Smooth muscle cell (in vitro differentiated cells): ENCODE results near the gene CD226. TPM values are rescaled to one million over a fixed set of nuclear protein-coding genes. Genes with fewer than 3 reads are reported as not detected.

Source experiments
- DNase-seq: peaks from one replicate; lab custom pipeline; 2025; ENCODE audit not compliant: unreplicated experiment; lab: John Stamatoyannopoulos, UW
- H2AFZ ChIP-seq: fragments of 200-600 bp; sonication (generic); 2 replicates; pipeline ENCODE4 v1.6.0; 2016; ENCODE audit warnings: antibody characterized with exemption, low read depth, mild to moderate bottlenecking
- H3F3A ChIP-seq: fragments of 200-600 bp; sonication (generic); 2 replicates; pipeline ENCODE4 v1.6.0; 2017; ENCODE audit warnings: antibody characterized with exemption, low read depth
- H3K27ac ChIP-seq: fragments of 200-600 bp; sonication (generic); 2 replicates; pipeline ENCODE4 v1.5.1; 2016; ENCODE audit warnings: low read depth, mild to moderate bottlenecking
- H3K27me3 ChIP-seq: fragments of 200-600 bp; sonication (generic); 2 replicates; pipeline ENCODE4 v1.6.1; 2016; ENCODE audit warnings: low read depth, mild to moderate bottlenecking
- H3K36me3 ChIP-seq: fragments of 200-600 bp; sonication (generic); 2 replicates; pipeline ENCODE4 v1.5.1; 2016; ENCODE audit warnings: low read depth
- H3K4me1 ChIP-seq: fragments of 200-600 bp; sonication (generic); 2 replicates; pipeline ENCODE4 v1.5.1; 2016; ENCODE audit warnings: low read depth
- H3K4me2 ChIP-seq: fragments of 200-600 bp; sonication (generic); 2 replicates; pipeline ENCODE4 v1.6.0; 2016; ENCODE audit warnings: mild to moderate bottlenecking
- H3K4me3 ChIP-seq: fragments of 200-600 bp; sonication (generic); 2 replicates; pipeline ENCODE4 v1.5.1; 2016; ENCODE audit warnings: mild to moderate bottlenecking
- H3K79me2 ChIP-seq: fragments of 200-600 bp; sonication (generic); 2 replicates; pipeline ENCODE4 v1.6.0; 2016; ENCODE audit warnings: low read depth, mild to moderate bottlenecking
- H3K9ac ChIP-seq: fragments of 200-600 bp; sonication (generic); 2 replicates; pipeline ENCODE4 v1.6.0; 2016; ENCODE audit warnings: low read depth
- H3K9me3 ChIP-seq: fragments of 200-600 bp; sonication (generic); replicated peaks from 2 replicates; pipeline ENCODE4 v1.5.1; 2016; ENCODE audit warnings: low read depth
- H4K20me1 ChIP-seq: fragments of 200-600 bp; sonication (generic); 2 replicates; pipeline ENCODE4 v1.6.0; 2016; ENCODE audit warnings: low read depth
- CTCF ChIP-seq: fragments of 200-600 bp; sonication (generic); IDR thresholded peaks from 2 replicates; pipeline ENCODE4 v1.5.1; 2017; ENCODE audit warnings: borderline replicate concordance, mild to moderate bottlenecking, antibody characterized with exemption; ENCODE audit not compliant: insufficient read depth, poor library complexity, severe bottlenecking
- WGBS: methylation state at CpG from one replicate; pipeline ENCODE4 v1.1.7; 2016; ENCODE audit warnings: low lambda C conversion rate; 5-methylcytosine and 5-hydroxymethylcytosine counted together
- polyA plus RNA-seq: library from polyadenylated mRNA; unstranded; fragments of >200 nt; fragmentation: Nextera tagmentation; extraction: Ambion mirVana; gene quantifications from 2 replicates; pipeline ENCODE4 v1.2.1, GENCODE V29; 2016
- total RNA-seq: library from RNA; depleted of rRNA; stranded (reverse); fragments of >200 nt; gene quantifications from 2 replicates; pipeline ENCODE4 v1.2.3, GENCODE V29; 2014

Gene CD226
- total and polyA plus RNA-seq, 2 experiments from 2014 or later = 0.02 to 0.36 TPM

GRCh38 chr18:69820538-69820937 lies 127.1 kb downstream of the CD226 start:
- Histone ChIP-seq H3K36me3 (no peaks in the 10 kb centered on the region), H3K27me3 (no peaks in the 10 kb centered on the region), H3K79me2 (no peaks in the 10 kb centered on the region), H3F3A (no peaks in the 10 kb centered on the region), H4K20me1 (no peaks in the 10 kb centered on the region), H3K4me1 (no peaks in the 10 kb centered on the region), H3K9me3 (no peaks in the 10 kb centered on the region), H3K27ac (no peak overlapping the region), H3K4me2 (no peak overlapping the region), H3K4me3 (no peak overlapping the region), H3K9ac (no peak overlapping the region), H2AFZ (no peak overlapping the region)
- DNase-seq = no peak
- TF ChIP-seq CTCF = no peak
- WGBS = 97% methylated on average over 4 of the region's 4 CpGs

- Histone ChIP-seq H3K36me3 (no peaks in the 10 kb centered on the region), H3K79me2 (no peaks in the 10 kb centered on the region)
- WGBS = 52% methylated on average over 2 of the region's 2 CpGs
Observed at GRCh38 chr18:69819460-69819859, 128.2 kb downstream of the CD226 start.

GRCh38 chr18:69817335-69817940 lies 130.2 kb downstream of the CD226 start:
- Histone ChIP-seq H3K9me3 (no peaks in the 10 kb centered on the region), H3K9ac (no peak overlapping the region), H3F3A (no peaks in the 10 kb centered on the region), H2AFZ (no peak overlapping the region), H3K4me1 (no peaks in the 10 kb centered on the region), H3K27ac (no peak overlapping the region), H3K79me2 (no peaks in the 10 kb centered on the region), H4K20me1 (no peaks in the 10 kb centered on the region), H3K36me3 (no peaks in the 10 kb centered on the region), H3K4me3 (no peak overlapping the region), H3K27me3 (no peaks in the 10 kb centered on the region), H3K4me2 (no peak overlapping the region)
- no peak for TF ChIP-seq CTCF
- no peak for DNase-seq
- 37% methylated on average over 5 of the region's 5 CpGs for WGBS

More at GRCh38 chr18:69819460-69819859, 128.2 kb downstream of the CD226 start:
- Histone ChIP-seq H3K27ac (no peak overlapping the region), H3K4me1 (no peaks in the 10 kb centered on the region), H3K9me3 (no peaks in the 10 kb centered on the region), H3K9ac (no peak overlapping the region), H3K4me2 (no peak overlapping the region), H3K4me3 (no peak overlapping the region), H3K27me3 (no peaks in the 10 kb centered on the region), H3F3A (no peaks in the 10 kb centered on the region), H4K20me1 (no peaks in the 10 kb centered on the region), H2AFZ (no peak overlapping the region)
- DNase-seq = no peak
- TF ChIP-seq CTCF = no peak

GRCh38 chr18:69814861-69815385 lies 132.8 kb downstream of the CD226 start:
- 81% methylated on average over 4 of the region's 4 CpGs for WGBS
- no peak overlapping the region for H3K4me2 ChIP-seq
- no peaks in the 10 kb centered on the region for H3K27me3 ChIP-seq
- no peaks in the 10 kb centered on the region for H3K79me2 ChIP-seq
- no peak overlapping the region for H3K4me3 ChIP-seq
- no peaks in the 10 kb centered on the region for H3F3A ChIP-seq
- H3K9me3 ChIP-seq = no peaks in the 10 kb centered on the region
- H3K36me3 ChIP-seq = no peaks in the 10 kb centered on the region
- no peaks in the 10 kb centered on the region for H4K20me1 ChIP-seq
- H3K27ac ChIP-seq = no peak overlapping the region
- no peak overlapping the region for H3K9ac ChIP-seq
- DNase-seq = no peak
- no peak for TF ChIP-seq CTCF
- H2AFZ ChIP-seq = no peak overlapping the region
- no peaks in the 10 kb centered on the region for H3K4me1 ChIP-seq
